Endodermal cell (in vitro differentiated cells): ENCODE measurements around the gene DCXR. TPM values are rescaled to one million over a fixed set of nuclear protein-coding genes. Genes with fewer than 3 reads are reported as not detected.

Experiments
- DNase-seq: peaks from one replicate; pipeline ENCODE4 v3.0.0-alpha.2; 2017
- H3K27ac ChIP-seq: 2 replicates; pipeline ENCODE4 v1.5.1; 2013; ENCODE audit warnings: mild to moderate bottlenecking, low read depth, low read length, moderate library complexity
- H3K27me3 ChIP-seq: 2 replicates; pipeline ENCODE4 v1.6.1; 2013; ENCODE audit warnings: mild to moderate bottlenecking, low read length, moderate library complexity; ENCODE audit not compliant: insufficient read depth, control insufficient read depth, poor library complexity, severe bottlenecking
- H3K36me3 ChIP-seq: 2 replicates; pipeline ENCODE4 v1.7.0; 2013; ENCODE audit warnings: mild to moderate bottlenecking, low read length, moderate library complexity; ENCODE audit not compliant: control insufficient read depth, insufficient read depth
- H3K4me1 ChIP-seq: one replicate; pipeline ENCODE4 v1.7.0; 2013; ENCODE audit warnings: low read length; ENCODE audit not compliant: control insufficient read depth, insufficient read depth
- H3K4me3 ChIP-seq: 2 replicates; pipeline ENCODE4 v1.5.1; 2013; ENCODE audit warnings: mild to moderate bottlenecking, low read length, moderate library complexity
- H3K9ac ChIP-seq: 2 replicates; pipeline ENCODE4 v1.6.1; 2013; ENCODE audit warnings: mild to moderate bottlenecking, low read length, moderate library complexity; ENCODE audit not compliant: poor library complexity, severe bottlenecking; ENCODE audit errors: extremely low read depth
- H3K9me3 ChIP-seq: 2 replicates; pipeline ENCODE4 v1.6.1; 2013; ENCODE audit warnings: mild to moderate bottlenecking, low read length, moderate library complexity; ENCODE audit not compliant: control insufficient read depth
- H3K27ac Mint-ChIP-seq: 2 replicates; pipeline ENCODE4 v1.8.0; 2020; ENCODE audit warnings: mixed read lengths
- H3K27me3 Mint-ChIP-seq: 2 replicates; pipeline ENCODE4 v1.8.0; 2021; ENCODE audit warnings: mild to moderate bottlenecking, mixed read lengths; ENCODE audit not compliant: insufficient read depth
- H3K36me3 Mint-ChIP-seq: 2 replicates; pipeline ENCODE4 v1.8.0; 2020; ENCODE audit warnings: low read depth, mixed read lengths
- H3K4me1 Mint-ChIP-seq: 2 replicates; pipeline ENCODE4 v1.8.0; 2020; ENCODE audit warnings: mixed read lengths
- H3K4me3 Mint-ChIP-seq: 2 replicates; pipeline ENCODE4 v1.8.0; 2020; ENCODE audit warnings: mild to moderate bottlenecking, moderate library complexity, mixed read lengths
- H3K9me3 Mint-ChIP-seq: 2 replicates; pipeline ENCODE4 v1.8.0; 2020; ENCODE audit warnings: mild to moderate bottlenecking, mixed read lengths
- CTCF ChIP-seq: fragments of 200-600 bp; sonication (generic); conservative IDR thresholded peaks from 2 replicates; pipeline ENCODE4 v1.5.0; 2021; ENCODE audit warnings: antibody characterized with exemption, mild to moderate bottlenecking
- WGBS, 2 experiments: methylation state at CpG; one replicate each; pipeline versions ENCODE4 v1.1.5 to v1.1.7; 2013; ENCODE audit warnings: missing lambda C conversion rate in 2 of 2, mixed read lengths in 1 of 2; ENCODE audit not compliant: insufficient coverage in 1 of 2, insufficient read length in 1 of 2; 5-methylcytosine and 5-hydroxymethylcytosine counted together
- total RNA-seq, 2 donors: library from RNA; stranded (reverse); fragmentation: NEBNext Ultra II Directional in 1 of 2; extraction: Animal tissue kit (Norgen Biotek cat#: 25700) in 1 of 2; gene quantifications; 2 replicates in 1 of 2; 3 replicates in 1 of 2; pipeline ENCODE4 v1.2.1, GENCODE V29; 2021

DCXR gene
- total RNA-seq, 2 donors from 2014 or later, result 73.8 to 83.6 TPM

DNA sequence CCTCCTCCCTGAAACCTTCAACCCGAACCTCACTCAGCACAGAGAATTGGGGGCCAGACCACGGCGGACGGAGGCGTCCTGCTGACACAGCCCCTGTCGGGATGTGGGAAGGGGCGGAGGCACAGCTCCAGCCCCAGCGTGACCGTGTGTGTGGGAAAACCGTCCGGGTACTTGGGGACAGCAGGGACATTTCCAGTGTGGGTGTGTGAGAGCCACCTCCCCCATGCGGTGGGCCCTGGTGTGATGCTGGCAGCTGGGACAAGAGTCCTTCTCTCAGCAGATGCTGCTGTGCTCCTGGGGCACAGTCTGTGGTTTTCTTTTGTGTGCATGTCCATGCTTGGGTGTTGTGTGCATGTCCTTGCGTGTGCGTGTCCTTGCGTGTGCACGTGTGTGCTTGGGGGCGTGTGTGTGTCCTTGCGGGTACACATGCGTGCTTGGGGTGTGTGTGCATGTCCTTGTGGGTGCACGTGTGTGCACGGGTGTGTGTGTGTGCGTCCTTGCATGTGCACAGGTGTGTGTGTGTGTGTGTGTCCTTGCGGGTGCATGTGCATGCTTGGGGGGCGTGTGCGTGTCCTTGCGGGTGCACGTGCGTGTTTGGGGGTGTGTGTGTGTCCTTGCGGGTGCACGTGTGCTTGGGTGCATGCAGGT is 31.7 kb downstream of the DCXR start:
- Mint-ChIP-seq H3K27me3 (no peaks in the 10 kb centered on the region), H3K36me3 (no peaks in the 10 kb centered on the region), H3K9me3 (no peaks in the 10 kb centered on the region), H3K4me1 (no peaks in the 10 kb centered on the region), H3K27ac (no peak overlapping the region), H3K4me3 (no peak overlapping the region)
- no peak for DNase-seq
- Histone ChIP-seq H3K36me3 (no peaks in the 10 kb centered on the region), H3K9ac (no peak overlapping the region), H3K4me1 (no peaks in the 10 kb centered on the region), H3K27ac (no peak overlapping the region), H3K9me3 (no peaks in the 10 kb centered on the region), H3K27me3 (no peaks in the 10 kb centered on the region), H3K4me3 (no peak overlapping the region)
- 89 to 94% methylated on average over 15 to 30 of the region's 30 CpGs for WGBS, 2 experiments
- TF ChIP-seq CTCF, result no peak

DNA sequence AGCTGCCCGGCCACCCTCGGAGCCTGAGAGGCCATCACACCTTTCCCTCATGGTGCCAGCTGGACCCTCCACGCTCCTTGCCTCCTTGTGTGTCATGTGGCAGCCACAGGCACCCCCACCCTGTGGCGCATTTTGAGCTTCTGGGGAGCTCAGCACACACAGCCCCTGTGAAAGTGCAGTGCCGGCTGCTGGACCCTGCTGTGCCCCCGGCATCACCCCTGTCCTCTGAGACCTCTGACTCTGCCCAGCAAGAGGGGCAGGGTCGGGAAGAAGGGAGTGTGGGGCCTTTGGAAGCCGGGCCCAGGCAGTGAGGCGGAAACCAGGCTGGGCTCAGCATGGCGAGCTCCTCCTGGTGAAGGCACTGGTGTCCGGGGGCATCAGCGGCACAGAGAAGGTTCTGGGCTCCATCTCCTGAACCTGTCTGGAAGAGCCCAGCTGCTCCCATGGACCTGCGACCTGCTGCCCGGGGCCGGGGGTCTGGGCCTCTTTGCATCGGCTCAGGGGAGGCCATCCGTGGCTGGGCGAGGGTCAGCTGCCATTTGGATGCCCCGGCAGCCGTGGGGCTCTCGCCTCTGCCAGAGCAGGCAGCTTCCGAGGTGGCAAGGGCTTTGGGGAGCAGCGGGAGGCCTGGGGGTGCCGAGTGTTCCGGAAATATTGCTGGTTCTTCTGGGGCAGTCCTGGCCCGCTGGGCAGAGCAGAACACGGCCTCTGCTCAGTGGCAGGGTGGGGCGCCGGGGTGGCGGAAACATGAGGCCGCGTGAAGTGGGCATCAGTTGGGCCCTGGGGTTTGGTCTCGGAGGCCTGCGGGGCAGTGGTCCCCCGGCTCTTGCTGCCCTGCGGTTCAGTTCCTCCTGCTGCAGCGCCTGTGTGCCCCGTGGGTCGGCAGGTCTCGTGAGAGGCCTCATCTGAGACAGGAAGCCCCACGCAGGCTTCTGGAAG is 32.7 kb downstream of the DCXR start:
- Histone ChIP-seq H3K27me3 (no peaks in the 10 kb centered on the region), H3K36me3 (no peaks in the 10 kb centered on the region), H3K27ac (no peak overlapping the region), H3K9ac (no peak overlapping the region), H3K9me3 (no peaks in the 10 kb centered on the region), H3K4me3 (no peak overlapping the region), H3K4me1 (no peaks in the 10 kb centered on the region)
- DNase-seq, result no peak
- Mint-ChIP-seq H3K4me3 (no peak overlapping the region), H3K27ac (no peak overlapping the region), H3K4me1 (no peaks in the 10 kb centered on the region), H3K9me3 (no peaks in the 10 kb centered on the region), H3K27me3 (no peaks in the 10 kb centered on the region), H3K36me3 (no peaks in the 10 kb centered on the region)
- 94 to 97% methylated on average over 27 to 41 of the region's 41 CpGs for WGBS, 2 experiments
- TF ChIP-seq CTCF, result no peak

GRCh38 chr17:82003411-82004381 is 33.8 kb downstream of the DCXR start:
- Histone ChIP-seq H3K9ac (no peak overlapping the region), H3K4me1 (no peaks in the 10 kb centered on the region), H3K9me3 (no peaks in the 10 kb centered on the region), H3K27ac (peak overlapping the region; percentile 66), H3K4me3 (no peak overlapping the region), H3K36me3 (no peaks in the 10 kb centered on the region), H3K27me3 (no peaks in the 10 kb centered on the region)
- no peak overlapping the region for H3K4me3 Mint-ChIP-seq
- no peaks in the 10 kb centered on the region for H3K27me3 Mint-ChIP-seq
- no peak for TF ChIP-seq CTCF
- H3K36me3 Mint-ChIP-seq, result no peaks in the 10 kb centered on the region
- no peak overlapping the region for H3K27ac Mint-ChIP-seq
- H3K9me3 Mint-ChIP-seq, result no peaks in the 10 kb centered on the region
- DNase-seq, result peak; percentile 80
- WGBS, 2 experiments, result 83 to 89% methylated on average over 28 to 53 of the region's 53 CpGs
- no peaks in the 10 kb centered on the region for H3K4me1 Mint-ChIP-seq
